CD8-positive, alpha-beta memory T cell (primary cell): Measurements from ENCODE around the gene NAV2. TPM values are rescaled to one million over a fixed set of nuclear protein-coding genes. Genes with fewer than 3 reads are reported as not detected.
A peak's percentile ranks its signal among the peaks of the same experiment; 100 is the strongest.

Source experiments
- CTCF ChIA-PET: fragments of 350-600 bp; sonication (Branson Sonifier 250); formaldehyde crosslinking; loops from one replicate; lab custom pipeline; 2021; ENCODE audit warnings: antibody characterized with exemption; lab: Charles Lee
- POLR2A ChIA-PET: fragments of 350-600 bp; sonication (Branson Sonifier 250); formaldehyde crosslinking; loops from one replicate; lab custom pipeline; 2021; ENCODE audit warnings: antibody characterized with exemption; lab: Charles Lee
- DNase-seq, 5 donors: peaks; one replicate each; pipeline versions ENCODE4 v3.0.0 to v3.0.0-alpha.2; 2020 to 2022; ENCODE audit warnings: mixed read lengths in 1 of 5
- H3K27ac ChIP-seq: one replicate; pipeline ENCODE4 v1.7.0; 2013; ENCODE audit warnings: low read depth, mild to moderate bottlenecking, low read length, moderate library complexity
- H3K27me3 ChIP-seq: 2 replicates; pipeline ENCODE4 v1.7.0; 2013; ENCODE audit warnings: low read length, mild to moderate bottlenecking; ENCODE audit not compliant: insufficient read depth, poor library complexity, severe bottlenecking
- H3K36me3 ChIP-seq: 2 replicates; pipeline ENCODE4 v1.7.0; 2013; ENCODE audit warnings: mild to moderate bottlenecking, low read length, moderate library complexity; ENCODE audit not compliant: insufficient read depth
- H3K4me1 ChIP-seq: 2 replicates; pipeline ENCODE4 v1.7.0; 2013; ENCODE audit warnings: mild to moderate bottlenecking, low read length, moderate library complexity; ENCODE audit not compliant: insufficient read depth
- H3K4me3 ChIP-seq: 2 replicates; pipeline ENCODE4 v1.7.0; 2013; ENCODE audit warnings: mild to moderate bottlenecking, low read length
- H3K9me3 ChIP-seq: 2 replicates; pipeline ENCODE4 v1.7.0; 2013; ENCODE audit warnings: mild to moderate bottlenecking, low read length
- H3K27ac Mint-ChIP-seq, 8 donors: one replicate each; pipeline ENCODE4 v1.8.0; 2020 to 2021; ENCODE audit warnings: mixed read lengths in 8 of 8, mild to moderate bottlenecking in 6 of 8, inconsistent platforms in 3 of 8, moderate library complexity in 3 of 8
- H3K27me3 Mint-ChIP-seq, 2 donors: one replicate each; pipeline ENCODE4 v1.8.0; 2020 to 2021; ENCODE audit warnings: mixed read lengths in 2 of 2, mild to moderate bottlenecking in 1 of 2, moderate library complexity in 1 of 2
- H3K36me3 Mint-ChIP-seq, 3 donors: one replicate each; pipeline ENCODE4 v1.8.0; 2020 to 2021; ENCODE audit warnings: mixed read lengths in 3 of 3, inconsistent platforms in 1 of 3, mild to moderate bottlenecking in 1 of 3
- H3K4me1 Mint-ChIP-seq, 3 donors: one replicate each; pipeline ENCODE4 v1.8.0; 2020 to 2021; ENCODE audit warnings: mixed read lengths in 3 of 3, inconsistent platforms in 1 of 3, mild to moderate bottlenecking in 1 of 3
- H3K4me3 Mint-ChIP-seq, 7 donors: one replicate each; pipeline ENCODE4 v1.8.0; 2020 to 2021; ENCODE audit warnings: mixed read lengths in 7 of 7, mild to moderate bottlenecking in 6 of 7, moderate library complexity in 4 of 7, inconsistent platforms in 2 of 7
- H3K9me3 Mint-ChIP-seq, 5 donors: one replicate each; pipeline ENCODE4 v1.8.0; 2020 to 2022; ENCODE audit warnings: mixed read lengths in 5 of 5, mild to moderate bottlenecking in 3 of 5, moderate library complexity in 2 of 5, inconsistent platforms in 1 of 5
- polyA plus RNA-seq: library from polyadenylated mRNA; unstranded; fragments of 300-500 nt; fragmentation: Illumina TruSeq; gene quantifications from one replicate; pipeline ENCODE4 v1.2.3, GENCODE V29; 2021
- total RNA-seq, 2 experiments: library from RNA; stranded (reverse); gene quantifications; one replicate each; pipeline ENCODE4 v1.2.3, GENCODE V29; 2021

NAV2 gene
- total and polyA plus RNA-seq, 3 experiments from 2014 or later, result 0.42 to 1.2 (median 1.1) TPM

DNA sequence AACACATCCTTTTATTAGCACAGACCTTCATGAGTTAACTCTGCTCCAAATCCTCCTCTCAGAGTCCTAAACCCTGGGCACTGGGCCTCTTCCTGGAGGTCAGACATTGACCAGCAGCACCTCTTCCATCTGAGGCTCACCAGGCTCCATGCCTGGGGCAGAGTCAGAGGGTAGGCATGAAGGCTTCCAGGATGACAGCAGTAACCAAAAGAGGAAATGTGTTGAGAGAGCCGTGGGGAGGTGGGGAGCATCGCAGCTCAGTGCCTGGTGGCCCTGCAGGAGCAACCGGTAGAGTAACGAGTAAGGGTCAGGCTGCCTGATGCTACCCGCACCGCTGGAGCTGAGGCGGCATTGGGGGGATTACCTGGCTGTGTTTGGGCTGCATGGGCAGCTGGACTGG is 9.4 kb upstream of the NAV2 start:
- Mint-ChIP-seq H3K4me1 (no peaks in the 10 kb centered on the region), H3K9me3 (no peaks in the 10 kb centered on the region), H3K27ac (no peak overlapping the region), H3K36me3 (no peaks in the 10 kb centered on the region), H3K27me3 (peaks cover 2 to 31% of the 10 kb centered on the region in 2 donors), H3K4me3 (no peak overlapping the region)
- Histone ChIP-seq H3K27me3 (no peaks in the 10 kb centered on the region), H3K4me1 (no peaks in the 10 kb centered on the region), H3K27ac (no peak overlapping the region), H3K36me3 (no peaks in the 10 kb centered on the region), H3K9me3 (no peaks in the 10 kb centered on the region), H3K4me3 (no peak overlapping the region)
- ChIA-PET CTCF (interaction anchor here (0.6 kb wide), 1 partner anchor 51 kb away, joined by 3 read pairs; no protein-coding TSS in a partner anchor), POLR2A (no interaction called here)
- DNase-seq, result no peak

GRCh38 chr11:19704213-19704612 is 8.4 kb upstream of the NAV2 start:
- POLR2A ChIA-PET, result no interaction called here
- CTCF ChIA-PET, result no interaction called here
- peaks cover 2 to 24% of the 10 kb centered on the region in 2 donors for H3K27me3 Mint-ChIP-seq
- no peak overlapping the region for H3K27ac ChIP-seq
- H3K4me3 Mint-ChIP-seq, result no peak overlapping the region
- no peaks in the 10 kb centered on the region for H3K4me1 ChIP-seq
- no peaks in the 10 kb centered on the region for H3K9me3 Mint-ChIP-seq
- H3K36me3 ChIP-seq, result no peaks in the 10 kb centered on the region
- no peaks in the 10 kb centered on the region for H3K36me3 Mint-ChIP-seq
- H3K9me3 ChIP-seq, result no peaks in the 10 kb centered on the region
- no peak for DNase-seq
- no peak overlapping the region for H3K4me3 ChIP-seq
- H3K4me1 Mint-ChIP-seq, result no peaks in the 10 kb centered on the region
- no peak overlapping the region for H3K27ac Mint-ChIP-seq
- H3K27me3 ChIP-seq, result no peaks in the 10 kb centered on the region

DNA sequence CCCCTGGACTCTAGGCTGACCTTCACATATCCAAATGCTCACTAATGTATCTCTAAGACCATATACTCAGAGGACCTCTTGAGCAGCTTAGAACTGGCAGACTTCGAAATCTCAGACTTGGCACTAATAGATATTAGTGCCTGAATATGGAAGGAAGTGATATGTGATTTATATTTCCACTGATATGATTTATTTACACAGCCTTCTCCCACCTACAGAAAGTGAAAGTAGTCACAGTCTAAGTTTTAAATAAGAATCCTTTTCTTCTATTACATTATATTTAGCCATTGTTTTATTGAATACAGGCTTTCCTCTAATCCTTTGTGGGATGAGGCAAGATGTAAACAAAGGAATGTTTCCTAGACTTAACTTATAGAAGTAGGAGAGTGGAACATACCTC is 6.7 kb upstream of the NAV2 start:
- no peak for DNase-seq
- ChIA-PET CTCF (no interaction called here), POLR2A (no interaction called here)
- no peak overlapping the region for H3K27ac ChIP-seq
- H3K4me3 Mint-ChIP-seq, result no peak overlapping the region
- no peaks in the 10 kb centered on the region for H3K9me3 ChIP-seq
- no peaks in the 10 kb centered on the region for H3K36me3 Mint-ChIP-seq
- no peaks in the 10 kb centered on the region for H3K27me3 ChIP-seq
- H3K4me1 Mint-ChIP-seq, result no peaks in the 10 kb centered on the region
- H3K9me3 Mint-ChIP-seq, result no peaks in the 10 kb centered on the region
- H3K36me3 ChIP-seq, result no peaks in the 10 kb centered on the region
- H3K4me1 ChIP-seq, result no peaks in the 10 kb centered on the region
- no peak overlapping the region for H3K4me3 ChIP-seq
- no peak overlapping the region for H3K27ac Mint-ChIP-seq
- H3K27me3 Mint-ChIP-seq, result peaks cover 0 to 15% of the 10 kb centered on the region in 2 donors

GRCh38 chr11:19711911-19712280 is 741 bp upstream of the NAV2 start:
- H3K4me1 ChIP-seq, result peaks cover 20% of the 10 kb centered on the region
- H3K27ac ChIP-seq, result peak overlapping the region; percentile 24
- Mint-ChIP-seq H3K27ac (peak overlapping the region; percentile 71 to 97 (median 90)), H3K27me3 (peaks cover 23 to 27% of the 10 kb centered on the region in 2 donors), H3K4me3 (peak overlapping the region; percentile 94 to 98 (median 96)), H3K36me3 (peaks cover 0 to 5% (median 0%) of the 10 kb centered on the region in 3 donors), H3K4me1 (peaks cover 21 to 33% (median 32%) of the 10 kb centered on the region in 3 donors), H3K9me3 (no peaks in the 10 kb centered on the region)
- peak overlapping the region; percentile 64 for H3K4me3 ChIP-seq
- no peaks in the 10 kb centered on the region for H3K36me3 ChIP-seq
- POLR2A ChIA-PET, result interaction anchor here (1.3 kb wide), 1 partner anchor 12 kb away, joined by 9 read pairs; no protein-coding TSS in a partner anchor
- no peak for DNase-seq
- no peaks in the 10 kb centered on the region for H3K9me3 ChIP-seq
- CTCF ChIA-PET, result interaction anchor here (0.9 to 3.4 kb wide), 3 partner anchors 10 to 31 kb away, joined by 3 to 12 read pairs (median 5); no protein-coding TSS in a partner anchor
- H3K27me3 ChIP-seq, result peaks cover 25% of the 10 kb centered on the region

- Mint-ChIP-seq H3K9me3 (no peaks in the 10 kb centered on the region), H3K27ac (peak overlapping the region; percentile 37 to 98 (median 78)), H3K4me3 (peak overlapping the region; percentile 82 to 96 (median 92)), H3K36me3 (peaks cover 0 to 5% (median 0%) of the 10 kb centered on the region in 3 donors), H3K4me1 (peaks cover 21 to 40% (median 32%) of the 10 kb centered on the region in 3 donors), H3K27me3 (peaks cover 27 to 30% of the 10 kb centered on the region in 2 donors)
- ChIA-PET CTCF (interaction anchor here (1.1 to 3.4 kb wide), 3 partner anchors 10 to 149 kb away, joined by 3 to 12 read pairs (median 3); no protein-coding TSS in a partner anchor), POLR2A (interaction anchor here (0.6 kb wide), 1 partner anchor 10 kb away, joined by 4 read pairs; no protein-coding TSS in a partner anchor)
- Histone ChIP-seq H3K9me3 (no peaks in the 10 kb centered on the region), H3K36me3 (no peaks in the 10 kb centered on the region), H3K4me1 (peaks cover 20% of the 10 kb centered on the region), H3K27me3 (peaks cover 25% of the 10 kb centered on the region), H3K27ac (no peak overlapping the region), H3K4me3 (peak overlapping the region; percentile 68)
- DNase-seq, result peak in 2 of 5 donors; percentile 9 to 50
Observed at GRCh38 chr11:19713196-19714021, 772 bp downstream of the NAV2 start.

DNA sequence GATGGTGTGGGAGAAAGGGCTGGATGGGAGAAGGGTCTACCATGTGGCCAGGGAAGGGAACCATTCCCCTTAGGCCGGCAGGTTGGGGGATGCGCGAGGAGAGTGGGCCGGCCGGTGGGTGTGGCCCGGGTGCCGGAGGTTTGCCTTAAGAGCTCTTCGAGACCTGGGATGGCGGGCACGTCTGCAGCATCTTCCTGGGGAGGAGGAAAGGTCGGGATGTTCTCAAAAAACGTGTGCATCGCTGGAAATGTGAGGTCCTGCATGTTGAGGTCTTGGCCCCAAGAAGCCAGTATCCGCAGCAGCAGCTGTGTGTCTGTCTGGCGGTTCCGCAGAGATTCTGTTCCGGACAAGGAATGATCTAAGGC is 1.4 kb downstream of the NAV2 start:
- Mint-ChIP-seq H3K9me3 (no peaks in the 10 kb centered on the region), H3K4me3 (peak overlapping the region; percentile 79 to 94 (median 90)), H3K27ac (peak overlapping the region in 6 of 8 donors; percentile 65 to 94 (median 78)), H3K4me1 (peaks cover 21 to 43% (median 32%) of the 10 kb centered on the region in 3 donors), H3K36me3 (peaks cover 0 to 5% (median 0%) of the 10 kb centered on the region in 3 donors), H3K27me3 (peaks cover 27 to 31% of the 10 kb centered on the region in 2 donors)
- Histone ChIP-seq H3K9me3 (no peaks in the 10 kb centered on the region), H3K4me3 (peak overlapping the region; percentile 47), H3K36me3 (no peaks in the 10 kb centered on the region), H3K27me3 (peaks cover 25% of the 10 kb centered on the region), H3K27ac (no peak overlapping the region), H3K4me1 (peaks cover 20% of the 10 kb centered on the region)
- ChIA-PET CTCF (interaction anchor here (0.9 to 3.4 kb wide), 3 partner anchors 9 to 150 kb away, joined by 3 to 12 read pairs (median 3); no protein-coding TSS in a partner anchor), POLR2A (no interaction called here)
- no peak for DNase-seq

DNA sequence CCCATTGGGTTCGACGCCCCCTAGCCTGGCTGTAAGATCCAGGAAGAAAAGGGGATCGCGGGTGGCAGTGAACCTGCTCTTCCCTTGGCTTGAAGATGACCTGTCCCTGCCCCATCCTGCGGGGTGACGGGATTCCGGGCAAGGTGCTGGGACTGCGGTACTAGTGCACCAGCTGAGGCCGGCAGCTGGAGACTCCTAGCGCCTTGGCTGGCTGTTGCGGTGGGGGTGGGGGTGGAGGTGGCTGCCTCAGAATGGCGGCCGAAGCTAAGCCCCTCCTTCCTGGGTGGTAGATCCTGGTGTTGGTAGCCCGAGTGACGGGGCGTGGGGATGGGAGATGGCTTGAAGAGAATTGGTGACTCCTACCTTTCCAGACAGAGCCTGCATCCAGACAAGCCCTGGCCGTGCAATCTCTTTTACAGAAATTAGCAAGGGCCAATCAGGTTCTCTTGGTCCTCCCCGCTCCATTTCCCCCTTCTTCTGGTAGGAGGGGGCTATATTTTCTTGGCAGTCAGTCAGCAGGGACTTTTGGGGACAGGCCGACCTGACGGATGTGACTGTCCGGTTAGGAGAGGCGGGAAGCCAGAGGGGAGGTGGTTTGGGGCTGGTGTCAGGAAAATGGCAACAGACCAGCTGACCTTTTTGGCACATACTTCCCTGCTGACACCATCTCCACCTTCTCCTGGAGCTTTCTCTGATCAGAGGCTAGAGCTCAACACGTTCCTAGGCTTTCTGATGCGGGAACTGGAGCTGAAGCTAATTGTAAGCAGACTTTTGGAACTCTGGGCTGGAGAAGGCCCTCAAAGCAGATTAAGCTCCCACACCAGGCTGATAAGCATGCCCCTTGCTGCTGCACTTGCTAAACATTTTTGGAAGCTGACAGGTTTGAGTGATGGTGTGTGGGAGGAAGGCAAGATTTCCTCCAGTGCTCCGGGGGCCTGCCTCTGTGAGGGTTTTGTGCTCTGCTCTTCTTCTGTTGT is 2.0 kb downstream of the NAV2 start:
- peak overlapping the region; percentile 79 to 94 (median 90) for H3K4me3 Mint-ChIP-seq
- no peaks in the 10 kb centered on the region for H3K9me3 Mint-ChIP-seq
- H3K4me3 ChIP-seq, result peak overlapping the region; percentile 47
- peaks cover 0 to 5% (median 0%) of the 10 kb centered on the region in 3 donors for H3K36me3 Mint-ChIP-seq
- H3K9me3 ChIP-seq, result no peaks in the 10 kb centered on the region
- H3K27ac ChIP-seq, result no peak overlapping the region
- peaks cover 27 to 31% of the 10 kb centered on the region in 2 donors for H3K27me3 Mint-ChIP-seq
- no peaks in the 10 kb centered on the region for H3K36me3 ChIP-seq
- DNase-seq, result no peak
- H3K4me1 ChIP-seq, result peaks cover 20% of the 10 kb centered on the region
- H3K4me1 Mint-ChIP-seq, result peaks cover 21 to 43% (median 32%) of the 10 kb centered on the region in 3 donors
- peak overlapping the region in 5 of 8 donors; percentile 39 to 94 (median 65) for H3K27ac Mint-ChIP-seq
- ChIA-PET POLR2A (no interaction called here), CTCF (interaction anchor here (0.9 to 3.4 kb wide), 3 partner anchors 9 to 150 kb away, joined by 3 to 12 read pairs (median 3); no protein-coding TSS in a partner anchor)
- peaks cover 25% of the 10 kb centered on the region for H3K27me3 ChIP-seq
